Thyroid gland (tissue), 4 donors: ENCODE data around the gene NPIPB6.

ENCODE experiments used
- POLR2A ChIP-seq, 2 donors: fragments of 450-650 bp; IDR thresholded peaks; one replicate each; pipeline ENCODE4 v1.6.1; 2017; ENCODE audit warnings: antibody characterized with exemption in 2 of 2, mild to moderate bottlenecking in 2 of 2, moderate library complexity in 1 of 2
- TF ChIP-seq, protein P1 (sequence below), 6 experiments: fragments of 200-600 bp in 3 of 6; fragments of 450-650 bp in 3 of 6; sonication (generic) in 3 of 6; IDR thresholded peaks; one replicate each; pipeline ENCODE4 v1.5.1; 2016 to 2019; ENCODE audit warnings: antibody characterized with exemption in 6 of 6, mild to moderate bottlenecking in 2 of 6, inconsistent platforms in 1 of 6, moderate library complexity in 1 of 6

DNA sequence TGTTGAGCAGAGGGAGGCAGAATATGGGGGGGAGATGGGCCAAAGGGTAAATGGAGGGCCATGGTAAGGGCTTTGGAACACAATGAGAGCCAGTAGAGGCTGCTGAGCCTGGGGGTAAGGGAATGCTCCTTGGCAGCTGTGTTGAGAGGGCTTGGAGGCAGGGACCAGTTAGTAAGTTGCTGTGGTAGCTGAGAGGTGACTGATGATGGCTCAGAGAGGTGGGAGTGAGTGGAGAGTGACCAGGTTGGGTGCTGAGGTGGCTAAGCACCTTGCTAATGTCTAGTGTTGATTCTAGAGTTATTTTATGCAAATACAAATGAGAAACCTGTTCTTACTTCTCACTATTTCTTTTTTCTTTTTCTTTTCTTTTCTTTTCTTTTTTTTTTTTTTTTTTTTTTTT is 60.2 kb downstream of the NPIPB6 start:
- TF ChIP-seq, protein P1, sequence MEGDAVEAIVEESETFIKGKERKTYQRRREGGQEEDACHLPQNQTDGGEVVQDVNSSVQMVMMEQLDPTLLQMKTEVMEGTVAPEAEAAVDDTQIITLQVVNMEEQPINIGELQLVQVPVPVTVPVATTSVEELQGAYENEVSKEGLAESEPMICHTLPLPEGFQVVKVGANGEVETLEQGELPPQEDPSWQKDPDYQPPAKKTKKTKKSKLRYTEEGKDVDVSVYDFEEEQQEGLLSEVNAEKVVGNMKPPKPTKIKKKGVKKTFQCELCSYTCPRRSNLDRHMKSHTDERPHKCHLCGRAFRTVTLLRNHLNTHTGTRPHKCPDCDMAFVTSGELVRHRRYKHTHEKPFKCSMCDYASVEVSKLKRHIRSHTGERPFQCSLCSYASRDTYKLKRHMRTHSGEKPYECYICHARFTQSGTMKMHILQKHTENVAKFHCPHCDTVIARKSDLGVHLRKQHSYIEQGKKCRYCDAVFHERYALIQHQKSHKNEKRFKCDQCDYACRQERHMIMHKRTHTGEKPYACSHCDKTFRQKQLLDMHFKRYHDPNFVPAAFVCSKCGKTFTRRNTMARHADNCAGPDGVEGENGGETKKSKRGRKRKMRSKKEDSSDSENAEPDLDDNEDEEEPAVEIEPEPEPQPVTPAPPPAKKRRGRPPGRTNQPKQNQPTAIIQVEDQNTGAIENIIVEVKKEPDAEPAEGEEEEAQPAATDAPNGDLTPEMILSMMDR (IDR thresholded peaks at IDR 0.05) = no peak
- no peak for TF ChIP-seq POLR2A (IDR thresholded peaks at IDR 0.05)
